Measurements from ENCODE around the gene SLX4.

SLX4 gene

GRCh38 chr16:3575491-3575890 lies 35.9 kb downstream of the SLX4 start:
- no peak for TF ChIP-seq CTCF (IDR thresholded peaks at IDR 0.05; ENCODE audit: insufficient read depth, low read length, poor library complexity, severe bottlenecking)
- Histone ChIP-seq H3K27me3 (replicated peaks; ENCODE audit: control insufficient read depth, insufficient read depth, low read length) (no peaks in the 10 kb centered on the region), H3K36me3 (ENCODE audit: control insufficient read depth, insufficient read depth, low read length) (no peaks in the 10 kb centered on the region), H3K4me3 (replicated peaks; ENCODE audit: low read depth, low read length) (peak overlapping the region; percentile 84)
- DNase-seq (ENCODE audit: extremely low read depth, insufficient read length), result no peak

- H3K36me3 ChIP-seq (ENCODE audit: control insufficient read depth, insufficient read depth, low read length), result no peaks in the 10 kb centered on the region
- no peaks in the 10 kb centered on the region for H3K27me3 ChIP-seq (replicated peaks; ENCODE audit: control insufficient read depth, insufficient read depth, low read length)
- H3K4me3 ChIP-seq (replicated peaks; ENCODE audit: low read depth, low read length), result no peak overlapping the region
- DNase-seq (ENCODE audit: extremely low read depth, insufficient read length), result no peak
- TF ChIP-seq CTCF (IDR thresholded peaks at IDR 0.05; ENCODE audit: insufficient read depth, low read length, poor library complexity, severe bottlenecking), result no peak
Measured at GRCh38 chr16:3574195-3574594, 37.2 kb downstream of the SLX4 start.

- no peaks in the 10 kb centered on the region for H3K36me3 ChIP-seq (ENCODE audit: control insufficient read depth, insufficient read depth, low read length)
- TF ChIP-seq CTCF (IDR thresholded peaks at IDR 0.05; ENCODE audit: insufficient read depth, low read length, poor library complexity, severe bottlenecking), result no peak
- H3K4me3 ChIP-seq (replicated peaks; ENCODE audit: low read depth, low read length), result no peak overlapping the region
- DNase-seq (ENCODE audit: extremely low read depth, insufficient read length), result no peak
- no peaks in the 10 kb centered on the region for H3K27me3 ChIP-seq (replicated peaks; ENCODE audit: control insufficient read depth, insufficient read depth, low read length)
Measured at GRCh38 chr16:3573146-3573815, 38.1 kb downstream of the SLX4 start.

- no peak for TF ChIP-seq CTCF (IDR thresholded peaks at IDR 0.05; ENCODE audit: insufficient read depth, low read length, poor library complexity, severe bottlenecking)
- no peak for DNase-seq (ENCODE audit: extremely low read depth, insufficient read length)
- Histone ChIP-seq H3K4me3 (replicated peaks; ENCODE audit: low read depth, low read length) (no peak overlapping the region), H3K27me3 (replicated peaks; ENCODE audit: control insufficient read depth, insufficient read depth, low read length) (no peaks in the 10 kb centered on the region), H3K36me3 (ENCODE audit: control insufficient read depth, insufficient read depth, low read length) (no peaks in the 10 kb centered on the region)
Measured at GRCh38 chr16:3570420-3571062, 40.9 kb downstream of the SLX4 start.

GRCh38 chr16:3569851-3570250 lies 41.6 kb downstream of the SLX4 start:
- peaks cover 3% of the 10 kb centered on the region for H3K36me3 ChIP-seq (ENCODE audit: control insufficient read depth, insufficient read depth, low read length)
- no peak for TF ChIP-seq CTCF (IDR thresholded peaks at IDR 0.05; ENCODE audit: insufficient read depth, low read length, poor library complexity, severe bottlenecking)
- no peaks in the 10 kb centered on the region for H3K27me3 ChIP-seq (replicated peaks; ENCODE audit: control insufficient read depth, insufficient read depth, low read length)
- no peak overlapping the region for H3K4me3 ChIP-seq (replicated peaks; ENCODE audit: low read depth, low read length)
- DNase-seq (ENCODE audit: extremely low read depth, insufficient read length), result no peak

Measured in GM06990 (cell line).